PC-9 (cell line): ENCODE measurements around the gene B4GALT1. TPM values are rescaled to one million over a fixed set of nuclear protein-coding genes. Genes with fewer than 3 reads are reported as not detected.

Source experiments
- BruUV-seq: library from RNA; stranded (reverse); fragments of 400-500 nt; replicated peaks from 2 replicates; lab custom pipeline; 2021; lab: Mats Ljungman, UMichigan
- CTCF ChIA-PET: fragments of 300-600 bp; sonication (Branson Sonifier 250); formaldehyde crosslinking; loops from one replicate; lab custom pipeline; 2022; ENCODE audit warnings: antibody characterized with exemption; lab: Charles Lee
- POLR2A ChIA-PET: fragments of 300-600 bp; sonication (Branson Sonifier 250); formaldehyde crosslinking; loops from one replicate; lab custom pipeline; 2022; ENCODE audit warnings: antibody characterized with exemption; ENCODE audit not compliant: unreplicated experiment; lab: Charles Lee
- DNase-seq, 2 experiments: peaks; one replicate each; pipeline versions ENCODE4 v3.0.0 to v3.0.0-alpha.2; 2015 to 2022; ENCODE audit warnings: mixed read lengths in 1 of 2
- H2AFZ ChIP-seq: fragments of 200-600 bp; sonication (generic); 2 replicates; pipeline ENCODE4 v1.8.1; 2017; ENCODE audit warnings: antibody characterized with exemption
- H3F3A ChIP-seq: fragments of 200-600 bp; sonication (generic); 2 replicates; pipeline ENCODE4 v1.8.1; 2017; ENCODE audit warnings: antibody characterized with exemption, mild to moderate bottlenecking, low read depth; ENCODE audit not compliant: insufficient read depth
- H3K27ac ChIP-seq: fragments of 200-600 bp; sonication (generic); 2 replicates; pipeline ENCODE4 v1.6.1; 2016; ENCODE audit warnings: mixed run types
- H3K27me3 ChIP-seq: fragments of 200-600 bp; sonication (generic); 2 replicates; pipeline ENCODE4 v1.6.1; 2016; ENCODE audit warnings: low read depth, mixed run types; ENCODE audit not compliant: insufficient read depth
- H3K36me3 ChIP-seq: fragments of 200-600 bp; sonication (generic); 2 replicates; pipeline ENCODE4 v1.6.1; 2016; ENCODE audit warnings: low read depth, mixed run types
- H3K4me1 ChIP-seq: fragments of 200-600 bp; sonication (generic); replicated peaks from 2 replicates; pipeline ENCODE4 v1.6.1; 2016; ENCODE audit warnings: mixed run types; ENCODE audit not compliant: insufficient read depth
- H3K4me2 ChIP-seq: fragments of 200-600 bp; sonication (generic); 2 replicates; pipeline ENCODE4 v1.6.1; 2017; ENCODE audit warnings: mixed run types
- H3K4me3 ChIP-seq: fragments of 200-600 bp; sonication (generic); 2 replicates; pipeline ENCODE4 v1.6.1; 2016; ENCODE audit warnings: mixed run types
- H3K79me2 ChIP-seq: fragments of 200-600 bp; sonication (generic); 2 replicates; pipeline ENCODE4 v1.6.1; 2017; ENCODE audit warnings: low read depth, mixed run types
- H3K9me2 ChIP-seq: fragments of 200-600 bp; sonication (generic); 2 replicates; pipeline ENCODE4 v1.8.1; 2017; ENCODE audit warnings: mild to moderate bottlenecking; ENCODE audit not compliant: insufficient read depth
- H3K9me3 ChIP-seq: fragments of 200-600 bp; sonication (generic); 2 replicates; pipeline ENCODE4 v1.8.1; 2016; ENCODE audit warnings: low read depth; ENCODE audit not compliant: insufficient read depth
- H4K20me1 ChIP-seq: fragments of 200-600 bp; sonication (generic); 2 replicates; pipeline ENCODE4 v1.8.1; 2017; ENCODE audit not compliant: insufficient read depth
- CTCF ChIP-seq: fragments of 200-600 bp; sonication (generic); conservative IDR thresholded peaks from 2 replicates; pipeline ENCODE4 v1.6.1; 2017; ENCODE audit warnings: mixed run types, antibody characterized with exemption, mild to moderate bottlenecking, moderate library complexity
- EZH2 ChIP-seq: fragments of 200-600 bp; sonication (generic); IDR thresholded peaks from 2 replicates; pipeline ENCODE4 v1.8.0; 2017; ENCODE audit warnings: antibody characterized with exemption, low read depth
- intact Hi-C: fragments of 100-400 bp; cut with micrococcal nuclease; formaldehyde crosslinking; loops from one replicate; pipeline ENCODE4 v1.10.0; 2022; ENCODE audit not compliant: unreplicated experiment
- total RNA-seq: library from RNA; stranded (reverse); gene quantifications from 2 replicates; pipeline ENCODE4 v1.2.3, GENCODE V29; 2021

B4GALT1 gene
- total RNA-seq, 1 experiment from 2014 or later, result 87.2 TPM

GRCh38 chr9:33120620-33121019, 46.5 kb downstream of the B4GALT1 start:
- Histone ChIP-seq H4K20me1 (no peaks in the 10 kb centered on the region), H3K27me3 (no peaks in the 10 kb centered on the region), H3K9me2 (no peaks in the 10 kb centered on the region), H3K79me2 (peaks cover 8% of the 10 kb centered on the region; the same call in 1 of the 2 replicates), H3K4me3 (no peak overlapping the region), H3K36me3 (no peaks in the 10 kb centered on the region), H3K4me2 (no peak overlapping the region), H3K9me3 (no peaks in the 10 kb centered on the region), H2AFZ (no peak overlapping the region), H3K4me1 (peaks cover 21% of the 10 kb centered on the region), H3F3A (peaks cover 6% of the 10 kb centered on the region; the same call in 1 of the 2 replicates), H3K27ac (no peak overlapping the region)
- no peak for TF ChIP-seq EZH2
- TF ChIP-seq CTCF, result no peak
- ChIA-PET POLR2A (no interaction called here), CTCF (no interaction called here)
- DNase-seq, result no peak
- intact Hi-C loops, result no loop called here
- no TSS peak for BruUV-seq

- H3K4me3 ChIP-seq, result no peak overlapping the region
- intact Hi-C loops, result no loop called here
Observed at GRCh38 chr9:33117796-33118195, 49.3 kb downstream of the B4GALT1 start.

GRCh38 chr9:33117306-33117705, 49.8 kb downstream of the B4GALT1 start:
- ChIA-PET CTCF (no interaction called here), POLR2A (interaction anchor here (0.7 kb wide), 1 partner anchor 472 kb away, joined by 5 read pairs; no protein-coding TSS in a partner anchor)
- TF ChIP-seq CTCF (no peak), EZH2 (no peak)
- Histone ChIP-seq H3K9me3 (no peaks in the 10 kb centered on the region), H4K20me1 (no peaks in the 10 kb centered on the region), H3K4me3 (no peak overlapping the region), H3K4me1 (peaks cover 21% of the 10 kb centered on the region), H2AFZ (no peak overlapping the region), H3K36me3 (no peaks in the 10 kb centered on the region), H3K27me3 (no peaks in the 10 kb centered on the region), H3K79me2 (0 out of 2 replicates have a peak, but pooled peaks cover 2% of the 10 kb centered on the region), H3K4me2 (peak overlapping the region; percentile 58), H3K9me2 (no peaks in the 10 kb centered on the region), H3F3A (peaks cover 6% of the 10 kb centered on the region; the same call in 1 of the 2 replicates), H3K27ac (peak overlapping the region; percentile 57)
- DNase-seq, result peak in 1 of 2 experiments; percentile 43
- intact Hi-C loops, result no loop called here
- BruUV-seq, result no TSS peak

More at GRCh38 chr9:33117796-33118195, 49.3 kb downstream of the B4GALT1 start:
- ChIA-PET POLR2A (no interaction called here), CTCF (no interaction called here)
- peaks cover 6% of the 10 kb centered on the region; the same call in 1 of the 2 replicates for H3F3A ChIP-seq
- H3K79me2 ChIP-seq, result 0 out of 2 replicates have a peak, but pooled peaks cover 2% of the 10 kb centered on the region
- H3K9me3 ChIP-seq, result no peaks in the 10 kb centered on the region
- no peak overlapping the region for H2AFZ ChIP-seq
- peaks cover 21% of the 10 kb centered on the region for H3K4me1 ChIP-seq
- H3K36me3 ChIP-seq, result no peaks in the 10 kb centered on the region
- H3K9me2 ChIP-seq, result no peaks in the 10 kb centered on the region
- peak overlapping the region; percentile 58 for H3K4me2 ChIP-seq
- H3K27me3 ChIP-seq, result no peaks in the 10 kb centered on the region
- DNase-seq, result no peak
- H4K20me1 ChIP-seq, result no peaks in the 10 kb centered on the region
- peak overlapping the region; percentile 57 for H3K27ac ChIP-seq
- BruUV-seq, result no TSS peak
- no peak for TF ChIP-seq CTCF
- TF ChIP-seq EZH2, result no peak
